ENCODE measurements around the gene SLC44A5. TPM values are rescaled to one million over a fixed set of nuclear protein-coding genes. Genes with fewer than 3 reads are reported as not detected.

SLC44A5 gene
- total RNA-seq, 4 donors from 2014 or later, result 0.25 to 0.37 (median 0.34) TPM

DNA sequence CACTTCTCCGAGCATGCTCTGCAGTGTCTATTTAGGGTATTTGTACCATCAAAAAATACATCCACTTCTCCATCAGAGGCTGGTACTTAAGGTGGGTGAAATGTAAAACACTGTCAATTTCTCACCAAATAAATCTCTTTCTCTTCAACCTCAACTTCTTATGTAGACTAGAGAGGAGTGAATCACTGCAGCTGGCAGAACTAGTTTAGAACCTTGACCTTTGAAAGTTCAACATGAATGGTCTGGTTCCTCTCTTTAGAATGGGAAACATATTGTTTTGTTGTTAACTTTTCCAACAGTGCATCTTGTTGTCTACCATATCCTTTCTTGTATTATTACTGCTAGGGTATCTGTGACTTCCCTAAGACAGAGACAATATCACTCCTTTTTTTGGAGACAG is 20.1 kb upstream of the SLC44A5 start:
- TF ChIP-seq, protein P1, sequence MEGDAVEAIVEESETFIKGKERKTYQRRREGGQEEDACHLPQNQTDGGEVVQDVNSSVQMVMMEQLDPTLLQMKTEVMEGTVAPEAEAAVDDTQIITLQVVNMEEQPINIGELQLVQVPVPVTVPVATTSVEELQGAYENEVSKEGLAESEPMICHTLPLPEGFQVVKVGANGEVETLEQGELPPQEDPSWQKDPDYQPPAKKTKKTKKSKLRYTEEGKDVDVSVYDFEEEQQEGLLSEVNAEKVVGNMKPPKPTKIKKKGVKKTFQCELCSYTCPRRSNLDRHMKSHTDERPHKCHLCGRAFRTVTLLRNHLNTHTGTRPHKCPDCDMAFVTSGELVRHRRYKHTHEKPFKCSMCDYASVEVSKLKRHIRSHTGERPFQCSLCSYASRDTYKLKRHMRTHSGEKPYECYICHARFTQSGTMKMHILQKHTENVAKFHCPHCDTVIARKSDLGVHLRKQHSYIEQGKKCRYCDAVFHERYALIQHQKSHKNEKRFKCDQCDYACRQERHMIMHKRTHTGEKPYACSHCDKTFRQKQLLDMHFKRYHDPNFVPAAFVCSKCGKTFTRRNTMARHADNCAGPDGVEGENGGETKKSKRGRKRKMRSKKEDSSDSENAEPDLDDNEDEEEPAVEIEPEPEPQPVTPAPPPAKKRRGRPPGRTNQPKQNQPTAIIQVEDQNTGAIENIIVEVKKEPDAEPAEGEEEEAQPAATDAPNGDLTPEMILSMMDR (IDR thresholded peaks at IDR 0.05), result no peak
- ATAC-seq (ENCODE audit: low FRiP score) (no peak), DNase-seq (ENCODE audit: low spot score) (no peak)

DNA sequence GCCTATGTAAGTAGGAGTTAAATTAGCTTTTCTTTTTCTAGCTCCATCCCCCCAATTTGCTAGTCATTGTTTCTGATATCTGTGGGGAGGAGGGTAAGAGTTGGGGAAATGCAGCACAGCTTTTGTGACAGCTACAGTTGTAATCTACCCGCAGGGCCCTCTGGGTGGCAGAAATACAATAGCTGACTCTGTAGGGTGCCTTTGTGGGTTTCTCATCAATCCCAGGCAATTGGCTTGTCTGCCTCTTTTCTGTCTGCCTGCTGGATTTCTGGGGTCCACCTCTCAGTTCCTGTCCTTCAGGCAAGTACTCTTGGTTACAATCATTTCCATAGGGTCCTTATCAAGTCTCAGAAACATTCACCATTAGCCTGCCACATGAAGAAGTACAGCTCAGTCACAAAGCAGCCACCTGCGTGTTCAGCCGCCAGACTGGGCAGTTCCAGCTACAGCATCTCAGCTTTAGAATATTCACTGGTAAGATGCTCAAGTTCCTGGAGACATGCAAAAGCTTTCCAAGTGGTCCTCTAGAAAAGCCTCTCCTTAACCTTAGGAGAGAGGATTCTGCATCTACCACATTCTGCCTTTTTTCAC is 19.2 kb upstream of the SLC44A5 start:
- ATAC-seq (ENCODE audit: low FRiP score) (no peak), DNase-seq (ENCODE audit: low spot score) (no peak)
- TF ChIP-seq, protein P1 (IDR thresholded peaks at IDR 0.05), result no peak

DNA sequence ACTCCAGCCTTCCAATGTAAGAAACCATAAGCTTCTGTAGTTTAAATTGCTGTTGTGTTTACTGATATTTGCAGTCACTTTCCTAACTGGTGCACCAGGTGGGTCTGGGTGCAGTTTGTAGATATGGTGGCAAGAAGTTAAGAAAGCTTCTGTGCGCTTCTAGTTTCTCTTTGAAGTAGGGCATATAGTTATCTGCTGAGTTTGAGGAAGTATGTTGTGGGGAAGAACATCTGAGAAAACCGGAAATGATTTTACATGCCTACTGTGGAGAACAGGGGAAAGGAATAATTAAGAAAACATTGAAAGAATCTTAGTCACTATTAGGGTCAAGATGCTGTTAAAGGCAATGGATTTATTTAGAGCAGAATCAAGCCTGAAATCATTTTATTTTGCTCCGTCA is 14.9 kb upstream of the SLC44A5 start:
- no peak for ATAC-seq (ENCODE audit: low FRiP score)
- DNase-seq (ENCODE audit: low spot score), result no peak
- TF ChIP-seq, protein P1 (IDR thresholded peaks at IDR 0.05), result no peak

DNA sequence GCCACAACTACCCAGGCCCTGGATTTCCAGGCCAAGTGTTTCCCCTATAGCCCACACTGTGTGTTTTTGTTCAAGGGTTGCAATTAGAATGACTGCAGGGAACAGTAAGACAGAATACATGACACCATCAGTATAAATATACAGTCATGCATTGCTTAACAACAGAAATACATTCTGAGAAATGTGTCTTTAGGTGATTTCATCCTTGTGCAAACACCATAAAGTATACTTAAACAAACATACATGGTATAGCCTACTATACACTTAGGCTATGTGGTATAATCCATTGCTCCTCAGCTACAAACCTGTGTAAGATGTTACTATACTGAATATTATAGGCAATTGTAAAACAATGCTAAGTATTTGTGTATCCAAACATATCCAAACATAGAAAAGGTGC is 7.5 kb upstream of the SLC44A5 start:
- TF ChIP-seq, protein P1 (IDR thresholded peaks at IDR 0.05), result no peak
- ATAC-seq (ENCODE audit: low FRiP score) (no peak), DNase-seq (ENCODE audit: low spot score) (no peak)

DNA sequence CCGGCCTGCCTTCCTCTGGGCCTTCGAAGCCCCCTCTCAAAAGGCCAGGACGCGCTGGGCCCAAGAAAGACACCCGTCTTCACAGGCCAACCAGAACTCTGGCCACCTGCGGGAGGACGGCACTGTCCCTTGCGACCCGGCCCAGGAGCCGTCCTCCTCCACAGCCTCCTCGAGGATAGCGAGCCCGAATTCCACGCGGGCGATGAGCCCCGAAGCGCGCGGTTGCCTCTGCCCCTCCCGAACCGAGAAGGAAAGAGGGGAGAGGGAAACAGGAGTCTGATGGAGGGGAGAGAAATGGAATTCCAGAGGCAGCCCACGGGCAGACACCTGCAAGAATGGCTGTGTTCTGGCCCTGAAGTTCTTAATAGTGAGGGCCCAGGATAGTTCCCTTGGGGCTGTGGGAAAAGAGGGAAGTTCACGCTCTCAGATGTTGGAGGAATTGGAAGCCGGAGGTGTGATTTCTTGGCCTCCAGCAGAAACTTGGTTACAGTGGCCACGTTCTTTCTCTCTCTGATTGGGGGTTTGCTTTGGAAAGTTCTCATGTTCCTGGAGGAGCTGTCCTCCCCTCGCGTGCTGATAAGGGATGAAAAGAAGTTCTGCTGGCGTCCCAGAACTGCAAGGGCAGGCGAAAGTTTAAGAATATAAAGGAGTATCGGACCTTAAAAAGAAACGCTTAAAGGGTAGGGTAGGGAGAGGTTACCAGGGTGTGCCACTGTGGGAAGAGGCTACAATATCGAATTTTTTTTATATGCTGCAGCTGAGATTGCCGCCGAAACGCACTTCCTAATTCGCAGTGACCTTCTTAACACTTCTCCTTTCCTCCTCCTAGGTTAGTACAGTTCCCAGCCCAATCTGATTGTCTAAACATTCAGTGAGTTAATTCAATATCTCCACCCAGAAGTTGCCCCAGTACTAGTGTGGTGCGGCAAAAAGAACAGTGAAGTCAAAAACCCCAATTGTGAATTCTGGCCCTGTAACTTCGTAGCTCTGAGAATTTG is 5.8 kb upstream of the SLC44A5 start:
- ATAC-seq (ENCODE audit: low FRiP score) (peak; percentile 29), DNase-seq (ENCODE audit: low spot score) (no peak)
- TF ChIP-seq, protein P1 (IDR thresholded peaks at IDR 0.05), result no peak

DNA sequence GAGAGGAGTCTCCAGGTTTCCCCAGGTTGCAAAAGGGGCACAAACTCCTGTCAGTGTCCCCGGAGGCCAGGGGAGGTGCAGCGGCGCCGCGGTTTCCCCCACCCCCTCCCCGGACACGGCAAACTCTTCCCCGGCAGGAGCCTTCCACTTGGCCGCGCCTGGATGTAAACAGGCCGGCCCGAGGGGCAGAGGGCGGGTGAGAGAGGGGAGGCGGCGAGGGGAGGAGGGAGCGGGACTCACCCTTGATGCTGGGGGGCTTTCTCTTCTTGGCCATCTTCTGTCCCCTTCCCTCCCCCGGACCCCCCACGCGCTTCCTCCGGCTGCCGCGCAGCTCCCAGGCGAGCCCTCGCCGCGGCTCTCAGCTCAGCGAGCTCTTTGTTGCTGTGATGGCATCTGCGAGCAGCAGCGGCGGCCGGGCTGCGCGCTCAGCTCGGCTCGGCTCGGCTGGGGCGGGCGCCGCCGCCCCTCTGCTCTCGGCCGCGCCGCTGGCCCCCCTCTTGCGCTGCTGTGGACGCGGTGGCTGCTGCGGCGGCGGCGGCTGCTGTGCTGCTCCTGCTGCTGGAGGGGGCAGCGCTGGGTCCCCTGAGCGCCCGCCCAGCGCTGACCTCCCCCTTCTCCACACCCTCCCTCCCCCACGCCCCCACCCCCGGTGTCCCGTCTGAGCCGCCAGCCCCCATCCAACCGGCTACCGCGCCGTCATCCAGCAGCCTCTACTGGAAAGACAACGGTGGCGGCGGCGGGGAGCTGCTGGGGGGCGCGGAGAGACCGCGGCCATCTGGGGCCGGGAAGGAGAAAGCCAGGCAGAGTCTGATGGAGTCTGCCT is 4.9 kb upstream of the SLC44A5 start:
- ATAC-seq (ENCODE audit: low FRiP score), result peak; percentile 81
- TF ChIP-seq, protein P1 (IDR thresholded peaks at IDR 0.05), result no peak
- no peak for DNase-seq (ENCODE audit: low spot score)

All from omental fat pad (tissue), 4 donors.